PFSK-1 (cell line): Measurements from ENCODE around the gene ADORA2B.

Source experiments
- POLR2AphosphoS5 ChIP-seq: IDR thresholded peaks from 2 replicates; pipeline ENCODE4 v1.6.1; 2012; ENCODE audit warnings: low read depth, mild to moderate bottlenecking, control low read depth, low read length, moderate library complexity
- SIN3A ChIP-seq: IDR thresholded peaks from 2 replicates; pipeline ENCODE4 v1.6.1; 2012; ENCODE audit warnings: mild to moderate bottlenecking, low read length, moderate library complexity, borderline replicate concordance; ENCODE audit not compliant: insufficient read depth
- TAF1 ChIP-seq: IDR thresholded peaks from 2 replicates; pipeline ENCODE4 v1.6.1; 2012; ENCODE audit warnings: low read length, control low read depth, borderline replicate concordance; ENCODE audit not compliant: insufficient read depth
- TF ChIP-seq, protein P1 (sequence below), 2 experiments: IDR thresholded peaks; 2 replicates each; pipeline versions ENCODE4 v1.6.1 to v1.8.0; 2011 to 2012; ENCODE audit warnings: low read depth in 2 of 2, low read length in 2 of 2, control low read depth in 1 of 2, inconsistent platforms in 1 of 2, mild to moderate bottlenecking in 1 of 2, moderate library complexity in 1 of 2; ENCODE audit not compliant: insufficient read depth in 1 of 2

DNA sequence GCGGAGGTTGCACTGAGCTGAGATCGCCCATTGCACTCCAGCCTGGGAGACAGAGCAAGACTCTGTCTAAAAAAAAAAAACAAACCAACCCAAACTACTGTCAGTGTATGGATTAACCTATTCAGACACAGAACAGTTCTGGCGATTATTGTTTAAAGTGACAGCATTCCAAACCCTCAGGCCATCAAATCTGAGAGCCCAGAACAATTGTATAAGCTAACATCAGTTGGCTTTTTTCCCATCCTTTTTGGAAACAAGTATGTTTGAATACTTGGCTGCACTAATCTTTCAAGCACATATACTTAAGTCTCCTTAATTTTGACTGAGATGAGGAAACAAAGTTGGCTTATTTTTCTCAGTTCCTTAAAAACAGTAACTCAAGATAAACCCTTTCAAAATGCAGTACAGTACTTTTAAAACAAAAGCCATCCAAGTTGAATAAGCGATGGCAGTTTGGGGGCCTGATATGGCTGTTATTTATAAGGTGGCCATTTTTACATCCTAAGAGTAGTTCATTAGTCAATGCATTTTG lies 53.2 kb downstream of the ADORA2B start:
- TF ChIP-seq TAF1 (no peak), POLR2AphosphoS5 (no peak), SIN3A (no peak)
- TF ChIP-seq, protein P1, sequence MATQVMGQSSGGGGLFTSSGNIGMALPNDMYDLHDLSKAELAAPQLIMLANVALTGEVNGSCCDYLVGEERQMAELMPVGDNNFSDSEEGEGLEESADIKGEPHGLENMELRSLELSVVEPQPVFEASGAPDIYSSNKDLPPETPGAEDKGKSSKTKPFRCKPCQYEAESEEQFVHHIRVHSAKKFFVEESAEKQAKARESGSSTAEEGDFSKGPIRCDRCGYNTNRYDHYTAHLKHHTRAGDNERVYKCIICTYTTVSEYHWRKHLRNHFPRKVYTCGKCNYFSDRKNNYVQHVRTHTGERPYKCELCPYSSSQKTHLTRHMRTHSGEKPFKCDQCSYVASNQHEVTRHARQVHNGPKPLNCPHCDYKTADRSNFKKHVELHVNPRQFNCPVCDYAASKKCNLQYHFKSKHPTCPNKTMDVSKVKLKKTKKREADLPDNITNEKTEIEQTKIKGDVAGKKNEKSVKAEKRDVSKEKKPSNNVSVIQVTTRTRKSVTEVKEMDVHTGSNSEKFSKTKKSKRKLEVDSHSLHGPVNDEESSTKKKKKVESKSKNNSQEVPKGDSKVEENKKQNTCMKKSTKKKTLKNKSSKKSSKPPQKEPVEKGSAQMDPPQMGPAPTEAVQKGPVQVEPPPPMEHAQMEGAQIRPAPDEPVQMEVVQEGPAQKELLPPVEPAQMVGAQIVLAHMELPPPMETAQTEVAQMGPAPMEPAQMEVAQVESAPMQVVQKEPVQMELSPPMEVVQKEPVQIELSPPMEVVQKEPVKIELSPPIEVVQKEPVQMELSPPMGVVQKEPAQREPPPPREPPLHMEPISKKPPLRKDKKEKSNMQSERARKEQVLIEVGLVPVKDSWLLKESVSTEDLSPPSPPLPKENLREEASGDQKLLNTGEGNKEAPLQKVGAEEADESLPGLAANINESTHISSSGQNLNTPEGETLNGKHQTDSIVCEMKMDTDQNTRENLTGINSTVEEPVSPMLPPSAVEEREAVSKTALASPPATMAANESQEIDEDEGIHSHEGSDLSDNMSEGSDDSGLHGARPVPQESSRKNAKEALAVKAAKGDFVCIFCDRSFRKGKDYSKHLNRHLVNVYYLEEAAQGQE (IDR thresholded peaks at IDR 0.05; ENCODE audit: insufficient read depth in 1 of 2, low read depth in 2 of 2, low read length in 2 of 2) = no peak
